GM11168 (cell line): ENCODE data around the gene FAM193A.
"Not testable (repeated sequence)": the region's sequence is repeated elsewhere in the genome, so short reads cannot be mapped to it uniquely, and the experiment has no call there.

Experiments
- in situ Hi-C: fragments of 300-500 bp; cut with MboI; formaldehyde crosslinking; loops from one replicate; pipeline ENCODE4 v1.12.0; 2022; ENCODE audit warnings: low sequenced_read_pairs; ENCODE audit not compliant: unreplicated experiment

The FAM193A gene

GRCh38 chr4:2536193-2537010, at the start of gene FAM193A:
Gene FAM193A, plus strand, starts transcription at chr4:2536647. Its CDS starts 269 bp downstream, at chr4:2536916.
- in situ Hi-C loops, result no loop called here

- in situ Hi-C loops, result no loop called here
Observed at GRCh38 chr4:2486981-2487380, 49.5 kb upstream of the FAM193A start.

GRCh38 chr4:2487632-2488031, 48.8 kb upstream of the FAM193A start:
- in situ Hi-C loops, result no loop called here

GRCh38 chr4:2489081-2489805, 47.2 kb upstream of the FAM193A start:
- in situ Hi-C loops, result no loop called here

- in situ Hi-C loops, result no loop called here
Observed at GRCh38 chr4:2489841-2490552, 46.5 kb upstream of the FAM193A start.

- in situ Hi-C loops, result no loop called here
Observed at GRCh38 chr4:2492970-2493369, 43.5 kb upstream of the FAM193A start.

- in situ Hi-C loops, result no loop called here
Observed at GRCh38 chr4:2494992-2495391, 41.5 kb upstream of the FAM193A start.

GRCh38 chr4:2497324-2497723, 39.1 kb upstream of the FAM193A start:
- in situ Hi-C loops, result no loop called here

- in situ Hi-C loops, result no loop called here
Observed at GRCh38 chr4:2497931-2498330, 38.5 kb upstream of the FAM193A start.

GRCh38 chr4:2500547-2500946, 35.9 kb upstream of the FAM193A start:
- in situ Hi-C loops, result no loop called here

GRCh38 chr4:2501034-2501594, 35.3 kb upstream of the FAM193A start:
- in situ Hi-C loops, result no loop called here

GRCh38 chr4:2503809-2504208, 32.6 kb upstream of the FAM193A start:
- in situ Hi-C loops, result no loop called here

- in situ Hi-C loops, result no loop called here
Observed at GRCh38 chr4:2507259-2507658, 29.2 kb upstream of the FAM193A start.

- in situ Hi-C loops, result no loop called here
Observed at GRCh38 chr4:2507855-2508254, 28.6 kb upstream of the FAM193A start.

- in situ Hi-C loops, result no loop called here
Observed at GRCh38 chr4:2510351-2511259, 25.8 kb upstream of the FAM193A start.

GRCh38 chr4:2511645-2512131, 24.8 kb upstream of the FAM193A start:
- in situ Hi-C loops, result no loop called here

- in situ Hi-C loops, result no loop called here
Observed at GRCh38 chr4:2512396-2513135, 23.9 kb upstream of the FAM193A start.

GRCh38 chr4:2514193-2514592, 22.3 kb upstream of the FAM193A start:
- in situ Hi-C loops, result not testable (repeated sequence)

GRCh38 chr4:2514944-2515343, 21.5 kb upstream of the FAM193A start:
- in situ Hi-C loops, result not testable (repeated sequence)
